ENCODE measurements around the gene INCA1. TPM values are rescaled to one million over a fixed set of nuclear protein-coding genes. Genes with fewer than 3 reads are reported as not detected.
"Not testable (repeated sequence)": the region's sequence is repeated elsewhere in the genome, so short reads cannot be mapped to it uniquely, and the experiment has no call there.

Gene INCA1
- not detected for total RNA-seq

GRCh38 chr17:4997302-4998026 is at the start of gene INCA1, which contains the start of gene KIF1C:
Gene INCA1, minus strand, starts transcription at chr17:4997522. Its CDS starts 3,085 bp downstream, at chr17:4994437.
Gene KIF1C, plus strand, starts transcription at chr17:4997950. Its CDS starts 2,297 bp downstream, at chr17:5000247.
- peak; percentile 80 to 88 (median 86) for DNase-seq (ENCODE audit: low read depth in 2 of 3, low spot score in 2 of 3)

- no peak for DNase-seq (ENCODE audit: low read depth in 2 of 3, low spot score in 2 of 3)
Measured at GRCh38 chr17:5045496-5045895, 48.2 kb upstream of the INCA1 start.

GRCh38 chr17:5044630-5045029 is 47.3 kb upstream of the INCA1 start:
- no peak for DNase-seq (ENCODE audit: low read depth in 2 of 3, low spot score in 2 of 3)

- no peak for DNase-seq (ENCODE audit: low read depth in 2 of 3, low spot score in 2 of 3)
Measured at GRCh38 chr17:5043524-5043923, 46.2 kb upstream of the INCA1 start.

GRCh38 chr17:5042157-5043022 is 45.1 kb upstream of the INCA1 start:
- DNase-seq (ENCODE audit: low read depth in 2 of 3, low spot score in 2 of 3), result no peak

GRCh38 chr17:5035315-5035714 is 38.0 kb upstream of the INCA1 start, which contains the start of gene SLC52A1:
Gene SLC52A1, minus strand, starts transcription at chr17:5035426. Its CDS starts 820 bp downstream, at chr17:5034606.
- DNase-seq (ENCODE audit: low read depth in 2 of 3, low spot score in 2 of 3), result no peak

- no peak for DNase-seq (ENCODE audit: low read depth in 2 of 3, low spot score in 2 of 3)
Measured at GRCh38 chr17:5034651-5035050, 37.3 kb upstream of the INCA1 start.

- DNase-seq (ENCODE audit: low read depth in 2 of 3, low spot score in 2 of 3), result no peak
Measured at GRCh38 chr17:5034063-5034462, 36.7 kb upstream of the INCA1 start.

GRCh38 chr17:5033352-5034015 is 36.2 kb upstream of the INCA1 start:
- no peak for DNase-seq (ENCODE audit: low read depth in 2 of 3, low spot score in 2 of 3)

GRCh38 chr17:5032865-5033264 is 35.5 kb upstream of the INCA1 start:
- no peak for DNase-seq (ENCODE audit: low read depth in 2 of 3, low spot score in 2 of 3)

- peak; percentile 73 to 92 (median 81) for DNase-seq (ENCODE audit: low read depth in 2 of 3, low spot score in 2 of 3)
Measured at GRCh38 chr17:5031365-5032082, 34.2 kb upstream of the INCA1 start.

- not testable (repeated sequence) for DNase-seq (ENCODE audit: low read depth in 2 of 3, low spot score in 2 of 3)
Measured at GRCh38 chr17:5030168-5030567, 32.8 kb upstream of the INCA1 start.

GRCh38 chr17:5027916-5028315 is 30.6 kb upstream of the INCA1 start:
- no peak for DNase-seq (ENCODE audit: low read depth in 2 of 3, low spot score in 2 of 3)

- DNase-seq (ENCODE audit: low read depth in 2 of 3, low spot score in 2 of 3), result no peak
Measured at GRCh38 chr17:5027299-5027698, 30.0 kb upstream of the INCA1 start.

- DNase-seq (ENCODE audit: low read depth in 2 of 3, low spot score in 2 of 3), result no peak
Measured at GRCh38 chr17:5024604-5025003, 27.3 kb upstream of the INCA1 start.

GRCh38 chr17:5023588-5024147 is 26.3 kb upstream of the INCA1 start:
- no peak for DNase-seq (ENCODE audit: low read depth in 2 of 3, low spot score in 2 of 3)

- no peak for DNase-seq (ENCODE audit: low read depth in 2 of 3, low spot score in 2 of 3)
Measured at GRCh38 chr17:5022171-5022711, 24.9 kb upstream of the INCA1 start.

- no peak for DNase-seq (ENCODE audit: low read depth in 2 of 3, low spot score in 2 of 3)
Measured at GRCh38 chr17:5020502-5021023, 23.2 kb upstream of the INCA1 start.

- peak in 2 of 3 donors; percentile 73 to 77 for DNase-seq (ENCODE audit: low read depth in 2 of 3, low spot score in 2 of 3)
Measured at GRCh38 chr17:5019475-5019956, 22.2 kb upstream of the INCA1 start.

Measured in hematopoietic multipotent progenitor cell (in vitro differentiated cells).